NCI-H2196 (cell line): Measurements from ENCODE around the gene DDX54.
A peak's percentile ranks its signal among the peaks of the same experiment; 100 is the strongest.

ENCODE experiments used
- DNase-seq: peaks from one replicate; lab custom pipeline; 2025; ENCODE audit not compliant: unreplicated experiment; lab: John Stamatoyannopoulos, UW

Gene DDX54, protein sequence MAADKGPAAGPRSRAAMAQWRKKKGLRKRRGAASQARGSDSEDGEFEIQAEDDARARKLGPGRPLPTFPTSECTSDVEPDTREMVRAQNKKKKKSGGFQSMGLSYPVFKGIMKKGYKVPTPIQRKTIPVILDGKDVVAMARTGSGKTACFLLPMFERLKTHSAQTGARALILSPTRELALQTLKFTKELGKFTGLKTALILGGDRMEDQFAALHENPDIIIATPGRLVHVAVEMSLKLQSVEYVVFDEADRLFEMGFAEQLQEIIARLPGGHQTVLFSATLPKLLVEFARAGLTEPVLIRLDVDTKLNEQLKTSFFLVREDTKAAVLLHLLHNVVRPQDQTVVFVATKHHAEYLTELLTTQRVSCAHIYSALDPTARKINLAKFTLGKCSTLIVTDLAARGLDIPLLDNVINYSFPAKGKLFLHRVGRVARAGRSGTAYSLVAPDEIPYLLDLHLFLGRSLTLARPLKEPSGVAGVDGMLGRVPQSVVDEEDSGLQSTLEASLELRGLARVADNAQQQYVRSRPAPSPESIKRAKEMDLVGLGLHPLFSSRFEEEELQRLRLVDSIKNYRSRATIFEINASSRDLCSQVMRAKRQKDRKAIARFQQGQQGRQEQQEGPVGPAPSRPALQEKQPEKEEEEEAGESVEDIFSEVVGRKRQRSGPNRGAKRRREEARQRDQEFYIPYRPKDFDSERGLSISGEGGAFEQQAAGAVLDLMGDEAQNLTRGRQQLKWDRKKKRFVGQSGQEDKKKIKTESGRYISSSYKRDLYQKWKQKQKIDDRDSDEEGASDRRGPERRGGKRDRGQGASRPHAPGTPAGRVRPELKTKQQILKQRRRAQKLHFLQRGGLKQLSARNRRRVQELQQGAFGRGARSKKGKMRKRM

DNA sequence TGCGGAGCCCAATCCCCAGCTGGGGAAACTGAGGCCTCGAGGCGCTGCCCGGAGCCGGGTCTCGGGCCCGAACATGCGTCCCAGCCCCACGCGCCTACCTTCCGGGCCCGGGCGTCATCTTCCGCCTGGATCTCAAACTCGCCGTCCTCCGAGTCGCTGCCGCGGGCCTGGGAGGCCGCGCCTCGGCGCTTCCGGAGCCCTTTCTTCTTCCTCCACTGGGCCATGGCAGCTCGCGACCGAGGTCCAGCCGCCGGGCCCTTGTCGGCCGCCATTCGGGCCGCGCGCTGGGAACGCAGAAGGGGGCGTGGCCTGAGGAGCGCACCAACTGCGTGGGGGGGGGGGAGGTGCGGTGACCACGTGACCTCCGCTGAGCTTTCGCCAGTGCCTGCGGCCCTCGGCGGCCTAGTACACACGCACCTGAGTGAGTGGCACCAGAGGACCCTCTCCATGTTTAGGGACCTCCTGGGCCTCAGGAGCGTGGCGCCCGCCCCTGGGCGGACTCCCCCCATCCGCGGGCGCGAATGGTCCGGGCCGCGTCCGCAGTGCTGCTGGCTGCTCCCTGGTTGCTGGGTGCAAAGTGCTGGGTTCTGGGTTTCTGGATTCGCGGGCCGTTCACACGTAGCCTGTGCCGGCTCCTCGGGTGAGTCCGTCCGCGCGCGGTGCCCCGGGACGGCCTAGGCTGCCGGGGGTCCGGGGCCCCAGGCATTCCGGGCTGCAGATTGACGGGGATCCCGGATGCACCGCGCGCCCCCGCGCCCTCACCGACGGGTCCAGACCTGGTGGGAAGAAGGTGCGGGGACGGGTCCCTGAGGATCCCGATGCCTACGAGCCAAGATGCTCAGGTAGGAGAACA, at the start of gene DDX54, which contains the start of gene RITA1:
DDX54 (minus strand) TSS at position 299 of the 853 bp plus-strand sequence; CDS start at position 272, 27 bp downstream.
RITA1 (plus strand) TSS at position 542 of the 853 bp plus-strand sequence. CDS start 1,026 bp downstream, outside the sequence.
- peak; percentile 76 for DNase-seq

DNA sequence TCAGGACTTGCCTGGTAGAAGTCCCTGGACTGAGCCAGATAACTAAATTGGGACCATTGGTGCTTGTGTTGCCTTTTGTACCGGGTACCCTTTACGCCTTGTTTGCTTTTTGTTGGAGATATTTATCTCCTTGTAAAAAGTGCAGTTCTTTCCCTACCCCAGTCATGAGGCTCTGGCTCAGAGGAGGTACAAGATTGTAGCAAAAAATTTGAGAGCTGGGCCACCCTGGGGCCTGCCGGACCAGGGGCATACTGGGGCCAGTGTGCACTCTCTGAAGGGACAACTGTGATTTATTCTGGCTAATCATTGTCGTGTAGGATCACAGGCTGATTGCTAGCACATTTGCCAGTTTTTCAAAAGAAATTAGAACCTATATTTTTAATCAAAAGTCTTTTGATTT, 49.2 kb upstream of the DDX54 start:
- DNase-seq, result no peak

DNA sequence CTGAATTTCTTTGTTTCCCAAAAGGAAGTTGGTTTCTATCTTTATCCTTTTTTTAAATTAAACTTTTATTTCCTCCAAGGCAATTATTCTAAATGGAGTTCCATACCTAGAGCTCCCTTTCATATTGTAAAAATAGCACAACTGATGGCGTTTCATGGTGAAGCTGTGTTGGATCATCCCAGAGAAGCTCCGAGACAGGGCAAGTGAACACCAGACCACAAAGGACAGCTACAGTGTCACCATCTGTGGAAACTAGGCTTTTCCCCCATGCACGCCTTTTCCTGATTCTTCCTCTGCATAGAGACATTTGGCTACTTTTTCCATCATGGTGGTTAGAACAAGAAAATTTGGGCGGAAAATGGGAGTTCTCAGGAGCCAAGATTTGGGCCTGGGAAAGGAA, 48.7 kb upstream of the DDX54 start:
- no peak for DNase-seq

DNA sequence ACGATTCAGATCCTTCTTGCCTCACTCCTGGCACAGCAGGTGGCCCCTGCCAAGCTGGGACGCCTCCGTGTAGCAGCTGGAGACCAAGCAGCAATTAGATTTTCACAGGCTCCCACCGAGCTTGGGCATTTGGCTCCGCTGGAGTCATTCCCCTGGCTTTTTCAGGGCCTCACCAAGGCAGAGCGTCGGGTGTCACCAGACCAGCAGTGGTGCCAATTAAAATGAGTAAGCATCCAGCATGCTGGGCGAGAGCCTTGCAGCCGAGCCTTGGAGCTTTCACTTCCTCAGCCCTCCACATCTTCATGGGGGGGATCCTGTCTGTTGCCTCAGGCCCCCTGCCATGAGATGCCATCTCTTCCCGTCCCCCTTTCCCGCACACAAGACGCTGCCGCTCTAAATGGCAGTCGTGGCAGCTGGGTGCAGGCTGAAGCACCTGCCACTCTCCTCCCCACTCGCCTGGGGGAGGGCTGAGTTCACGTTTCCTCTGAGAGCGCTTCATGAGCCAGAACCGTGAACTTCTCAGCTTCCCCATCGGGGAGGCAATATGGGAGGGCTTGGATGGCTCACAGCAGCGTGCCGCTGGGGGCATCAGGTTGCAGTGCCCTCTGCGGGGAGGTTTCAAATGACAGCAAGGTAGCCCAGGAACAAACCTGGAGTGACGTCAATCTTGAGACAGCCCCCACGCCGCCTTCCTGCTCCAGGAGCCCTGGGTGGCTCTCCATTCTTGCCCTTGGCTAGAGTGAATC, 47.7 kb upstream of the DDX54 start:
- DNase-seq, result peak; percentile 90

DNA sequence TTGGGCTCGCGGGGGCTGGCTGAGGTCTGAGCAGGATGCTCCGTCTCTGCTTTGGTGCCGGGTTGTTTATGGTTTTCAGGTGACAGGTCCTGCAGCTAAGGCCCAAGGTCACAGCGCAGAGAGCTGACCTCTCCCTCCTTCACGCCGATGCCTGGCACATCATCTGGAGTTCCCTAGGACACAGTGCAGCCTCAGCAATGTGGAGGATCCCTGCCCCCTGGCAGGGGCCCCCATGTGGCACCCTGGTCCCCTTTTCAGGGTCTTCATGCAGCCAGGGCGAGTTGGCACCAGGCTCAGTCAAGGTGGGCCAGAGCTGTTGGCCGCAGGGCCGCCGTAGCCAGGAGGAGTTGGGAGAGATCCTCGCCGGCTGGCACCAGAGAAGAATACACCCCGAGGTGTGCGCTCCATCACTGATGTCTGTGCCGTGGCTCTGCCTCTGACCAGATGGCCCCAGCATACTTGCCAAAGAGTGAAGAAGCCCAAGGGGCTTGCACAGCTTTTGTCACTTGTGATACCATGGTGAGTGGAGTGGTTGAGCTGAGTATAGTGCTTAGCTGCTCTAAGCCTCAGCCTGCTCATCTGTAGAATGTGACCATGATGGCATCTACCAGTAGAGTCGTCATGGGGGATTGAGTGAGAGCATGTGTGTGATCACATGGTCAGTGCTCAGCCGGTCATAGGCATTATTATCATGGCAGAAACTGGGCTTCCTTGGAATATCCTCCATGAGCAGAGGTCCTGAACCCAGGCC, 47.0 kb upstream of the DDX54 start:
- DNase-seq, result no peak

DNA sequence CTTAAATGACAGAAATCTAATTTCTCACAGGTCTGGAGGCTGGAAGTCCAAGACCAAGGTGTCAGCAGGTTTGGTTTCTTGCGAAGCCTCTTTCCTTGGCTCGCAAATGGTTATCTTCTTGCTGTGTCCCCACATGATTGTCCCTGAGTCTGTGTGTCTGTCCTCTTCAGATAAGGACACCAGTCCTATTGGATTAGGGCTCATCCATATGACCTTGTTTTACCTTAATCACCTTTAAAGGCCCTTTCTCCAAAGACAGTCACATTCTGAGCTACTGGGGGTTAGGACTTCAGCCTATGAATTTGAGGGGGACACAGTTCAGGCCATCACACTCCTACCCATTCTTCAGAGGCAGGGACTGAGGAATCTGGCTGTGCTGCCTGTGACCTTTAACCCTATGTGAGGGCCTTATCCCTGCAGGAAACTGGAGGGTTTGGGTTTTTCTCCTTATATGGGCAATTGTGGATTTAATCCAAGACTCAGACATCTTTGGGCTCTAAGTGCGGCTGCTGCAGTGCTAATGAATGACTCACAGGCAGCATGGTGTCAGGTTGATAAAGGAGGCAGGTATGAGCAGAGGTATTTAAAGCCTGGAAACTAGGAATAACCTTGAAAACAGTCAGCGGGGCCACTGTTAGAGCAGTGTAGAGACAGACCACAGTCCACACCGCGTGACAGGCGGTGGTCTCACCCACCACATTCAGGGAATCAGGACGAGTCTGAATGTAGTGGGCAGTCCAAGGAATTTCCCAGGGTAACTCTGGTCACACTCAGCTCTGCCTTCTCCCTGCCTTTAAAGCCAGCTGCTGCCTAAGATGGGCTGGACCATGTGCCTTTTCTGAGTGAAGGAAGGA, 46.2 kb upstream of the DDX54 start:
- peak; percentile 23 for DNase-seq

DNA sequence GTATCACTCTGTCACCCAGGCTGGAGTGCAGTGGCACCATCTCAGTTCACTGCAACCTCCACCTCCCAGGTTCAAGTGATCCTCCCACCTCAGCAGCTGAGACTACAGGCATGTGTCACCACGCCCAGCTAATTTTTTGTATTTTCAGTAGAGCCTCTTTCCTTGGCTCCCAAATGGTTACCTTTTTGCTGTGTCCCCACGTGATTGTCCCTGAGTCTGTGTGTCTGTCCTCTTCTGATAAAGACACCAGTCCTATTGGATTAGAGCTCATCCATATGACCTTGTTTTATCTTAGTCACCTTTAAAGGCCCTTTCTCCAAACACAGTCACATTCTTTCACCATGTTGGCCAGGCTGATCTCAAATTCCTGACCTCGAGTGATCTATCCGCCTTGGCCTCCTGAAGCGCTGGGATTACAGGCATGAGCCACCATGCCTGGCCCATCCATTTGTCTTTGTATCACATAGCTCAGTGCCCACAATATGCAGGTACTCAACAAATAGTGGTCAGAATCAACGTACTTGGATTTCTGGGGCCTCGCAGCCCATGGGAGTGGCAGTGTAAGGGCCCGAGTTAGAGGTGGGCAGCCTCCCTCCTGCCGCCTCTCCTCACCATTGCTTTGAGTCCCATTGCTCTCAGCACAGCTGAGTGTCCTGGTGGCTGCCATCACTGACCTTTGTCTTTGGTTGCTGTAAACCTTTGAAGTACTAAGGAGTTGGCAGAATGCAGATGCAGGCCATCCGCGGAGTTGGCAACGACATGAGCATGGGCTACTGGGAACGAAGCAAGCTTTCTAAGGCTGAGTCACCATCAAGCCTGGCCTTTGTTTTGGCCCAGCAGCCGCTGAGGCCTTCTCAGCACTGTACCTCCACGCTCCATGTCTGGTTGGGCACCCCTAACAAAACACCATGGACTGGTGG, 45.3 kb upstream of the DDX54 start:
- DNase-seq, result no peak

DNA sequence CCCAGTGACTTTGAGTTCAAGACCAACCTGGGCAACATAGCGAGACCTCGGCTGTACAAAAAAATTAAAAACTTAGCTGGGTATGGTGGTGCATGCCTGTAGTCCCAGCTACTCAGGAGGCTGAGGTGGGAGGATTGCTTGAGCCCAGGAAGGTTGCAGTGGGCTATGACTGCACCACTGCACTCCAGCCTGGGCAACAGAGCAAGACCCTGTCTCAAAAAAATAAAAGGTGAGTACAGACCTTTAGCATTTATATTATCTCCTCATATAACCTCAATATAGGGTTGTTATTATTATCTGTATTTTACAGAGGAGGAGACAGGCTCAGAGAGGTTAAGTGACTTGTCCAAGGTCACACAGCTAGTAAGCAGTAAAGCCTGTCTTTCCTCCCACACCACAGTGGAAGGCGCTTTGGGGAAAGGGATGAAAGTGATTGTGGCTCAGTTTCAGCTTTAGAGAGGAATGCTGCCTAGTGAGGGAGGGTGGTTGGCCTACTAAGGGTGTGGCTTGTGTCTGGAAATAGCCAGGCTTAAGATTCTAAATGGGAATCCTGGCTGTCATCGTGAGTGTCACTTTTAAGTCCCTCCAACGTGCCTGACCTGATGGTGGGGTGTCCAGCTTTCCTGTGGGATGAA, 43.2 kb upstream of the DDX54 start:
- no peak for DNase-seq

DNA sequence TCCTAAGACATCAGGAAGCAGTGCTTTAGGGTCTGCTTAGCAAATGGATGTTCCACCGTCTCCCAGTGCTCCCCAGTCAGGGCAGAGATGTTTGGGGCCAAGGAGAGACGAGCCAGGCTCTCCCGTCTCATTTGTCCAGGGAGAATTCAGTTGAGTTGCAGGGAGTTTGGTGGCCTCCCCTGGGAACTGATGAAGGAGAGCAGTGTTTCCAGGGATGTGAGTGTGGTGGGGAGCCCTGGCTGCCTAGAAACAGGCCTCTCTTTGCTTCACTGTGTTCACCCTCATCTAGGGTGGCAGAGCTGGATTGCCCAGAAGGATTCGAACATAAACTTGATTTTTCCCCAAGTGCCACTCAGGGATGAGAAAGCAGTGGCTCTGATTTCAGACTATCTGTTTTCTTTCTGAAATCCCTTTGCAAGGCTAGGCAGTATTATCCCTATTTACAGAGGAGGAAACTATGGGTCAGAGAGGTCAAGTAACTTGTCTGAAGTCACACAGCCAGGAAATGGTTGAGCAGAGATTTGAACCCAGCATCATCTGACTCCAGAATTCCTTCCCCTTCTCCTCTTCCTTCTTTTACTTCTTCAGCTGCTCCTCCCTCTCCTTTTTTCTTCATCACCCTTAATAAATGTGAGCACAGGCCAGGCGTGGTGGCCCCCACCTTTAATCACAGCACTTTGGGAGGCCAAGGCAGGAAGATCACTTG, 42.6 kb upstream of the DDX54 start:
- no peak for DNase-seq

DNA sequence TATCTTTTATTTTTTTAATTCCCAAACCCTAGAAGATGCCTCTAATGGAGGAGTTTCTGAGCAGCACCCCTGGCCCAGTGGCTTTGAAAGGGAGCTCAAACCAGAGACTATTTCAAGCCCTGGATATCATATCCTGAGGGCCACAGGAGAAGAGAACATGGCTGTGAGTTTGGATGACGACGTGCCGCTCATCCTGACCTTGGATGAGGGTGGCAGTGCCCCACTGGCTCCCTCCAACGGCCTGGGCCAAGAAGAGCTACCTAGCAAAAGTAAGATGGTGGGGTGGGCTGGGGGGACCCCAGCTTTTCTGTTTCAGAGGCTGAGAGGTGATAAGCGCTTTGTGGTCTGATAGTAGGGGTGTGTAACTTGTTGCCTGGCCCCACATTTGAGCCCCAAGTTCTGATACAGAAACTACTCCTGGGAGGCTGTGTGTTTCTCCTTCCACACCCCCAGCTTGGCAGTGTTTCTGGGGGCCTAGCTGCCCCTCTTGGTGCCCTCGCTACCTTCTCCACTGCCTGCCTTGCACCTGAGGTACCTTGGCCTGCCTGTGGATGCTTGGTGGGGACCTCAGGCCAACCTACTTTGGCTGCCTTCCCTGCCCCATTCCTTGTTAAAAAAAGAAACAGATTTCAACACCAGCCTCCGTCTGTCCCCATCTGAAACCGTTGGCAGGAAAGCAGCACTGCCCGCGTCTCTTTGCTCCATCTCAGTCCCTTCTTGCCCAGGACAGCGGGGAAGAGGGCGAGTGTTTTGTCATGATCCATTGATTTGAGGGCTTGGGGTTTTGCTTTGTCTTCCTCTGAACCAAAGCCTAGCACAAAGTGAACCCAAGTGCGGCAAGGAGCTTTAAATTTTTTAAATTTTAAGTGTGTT, 41.7 kb upstream of the DDX54 start:
- no peak for DNase-seq

DNA sequence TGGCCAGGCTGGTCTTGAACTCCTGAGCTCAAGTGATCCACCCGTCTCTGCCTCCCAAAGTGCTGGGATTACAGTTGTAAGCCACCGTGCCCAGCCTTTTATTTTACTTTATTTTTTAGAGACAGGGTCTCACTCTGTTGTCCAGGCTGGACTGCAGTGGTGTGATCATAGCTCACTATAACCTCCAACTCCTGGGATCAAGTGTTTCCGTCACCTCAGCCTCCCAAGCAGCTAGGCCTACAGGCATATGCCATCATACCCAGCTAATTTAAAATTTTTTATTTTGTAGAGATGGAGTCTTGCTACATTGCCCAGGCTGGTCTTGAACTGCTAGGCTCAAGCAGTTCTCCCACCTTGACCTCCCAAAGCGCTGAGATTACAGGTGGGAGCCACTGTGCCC, 39.7 kb upstream of the DDX54 start:
- no peak for DNase-seq

DNA sequence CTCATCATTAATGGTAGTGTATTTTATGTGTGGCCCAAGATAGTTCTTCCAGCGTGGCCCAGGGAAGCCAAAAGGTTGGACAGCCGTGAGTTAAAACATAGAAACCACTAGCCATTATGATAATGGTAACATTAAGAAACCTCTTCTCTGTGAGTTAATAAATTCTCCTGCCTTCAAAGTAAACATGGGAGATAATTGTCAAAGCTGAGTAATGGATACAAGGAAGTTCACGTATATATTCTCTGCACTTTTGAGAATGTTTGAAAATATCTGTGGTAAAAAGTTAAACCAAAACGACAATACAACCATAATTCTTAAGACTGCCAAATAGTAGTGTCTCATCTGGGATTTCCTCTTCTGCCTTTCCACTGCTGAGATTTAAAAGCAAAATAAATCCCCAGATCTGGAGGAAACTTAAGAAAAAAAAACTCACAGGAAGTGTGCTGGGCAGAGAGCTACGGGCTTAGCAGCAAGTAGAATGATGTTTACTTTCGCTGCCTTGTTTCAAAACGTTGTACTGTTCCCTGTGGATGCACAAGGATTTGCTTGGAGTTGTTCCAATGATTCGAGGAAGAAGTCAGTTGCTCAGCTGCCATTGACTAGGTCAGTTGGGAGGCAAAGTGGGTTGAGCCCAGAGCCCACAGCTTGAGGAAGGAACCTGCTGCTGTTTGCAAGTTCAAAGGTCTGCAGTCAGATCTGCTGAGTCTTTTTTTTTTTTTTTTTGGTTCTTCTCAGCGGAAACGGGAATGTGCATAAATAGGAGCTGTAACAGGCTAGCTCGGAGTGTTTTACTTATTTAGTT, 37.7 kb upstream of the DDX54 start:
- peak; percentile 80 for DNase-seq

DNA sequence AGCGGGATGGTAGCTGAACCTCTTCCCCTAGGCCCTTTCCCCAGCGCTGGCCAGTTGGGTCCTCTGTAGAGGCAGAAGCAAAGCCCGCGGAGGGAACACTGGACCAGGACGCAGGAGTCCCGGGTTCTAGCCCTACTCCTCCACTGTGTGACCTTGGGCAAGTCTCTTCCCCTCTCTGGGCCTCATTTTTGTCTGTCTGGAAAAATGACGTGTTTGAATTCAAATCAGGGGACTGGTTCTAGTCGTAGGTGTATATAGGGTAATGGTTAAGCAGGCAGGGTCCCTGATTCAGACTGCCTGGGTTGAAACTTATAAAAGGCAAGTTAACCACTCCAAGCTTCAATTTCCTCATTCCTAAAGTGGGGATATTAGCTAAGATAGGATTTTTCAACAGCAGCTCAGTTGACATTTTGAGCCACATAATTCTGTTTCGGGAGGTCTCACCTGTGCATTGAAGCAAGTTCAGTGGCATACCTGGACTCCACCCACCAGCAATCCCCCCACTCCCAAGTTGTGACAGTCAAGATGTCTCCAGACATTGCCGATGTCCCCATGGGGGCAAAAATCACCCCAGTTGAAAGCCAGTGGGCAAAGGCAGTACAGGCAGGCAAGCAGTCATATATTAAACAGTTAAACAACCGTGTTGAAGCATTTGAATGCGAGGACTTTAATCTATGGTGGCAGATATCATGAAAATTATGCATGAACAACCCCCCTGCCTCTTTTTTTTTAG, 36.9 kb upstream of the DDX54 start:
- DNase-seq, result no peak
